Cardiac muscle cell (in vitro differentiated cells and primary cell): ENCODE results near the gene C5AR2. TPM values are rescaled to one million over a fixed set of nuclear protein-coding genes. Genes with fewer than 3 reads are reported as not detected.
A peak's percentile ranks its signal among the peaks of the same experiment; 100 is the strongest.
"Not testable (repeated sequence)": the region's sequence is repeated elsewhere in the genome, so short reads cannot be mapped to it uniquely, and the experiment has no call there.

Experiments
- DNase-seq, 2 donors: peaks; one replicate each; pipeline versions ENCODE4 v3.0.0 to v3.0.0-alpha.2; 2010 to 2017; ENCODE audit warnings: low read depth in 1 of 2, low spot score in 1 of 2
- H3K27ac ChIP-seq: fragments of 200-600 bp; sonication (generic); 2 replicates; pipeline ENCODE4 v1.5.1; 2016
- H3K27me3 ChIP-seq: fragments of 200-600 bp; sonication (generic); 2 replicates; pipeline ENCODE4 v1.6.0; 2016; ENCODE audit warnings: control low read depth
- H3K36me3 ChIP-seq: fragments of 200-600 bp; sonication (generic); 2 replicates; pipeline ENCODE4 v1.5.1; 2016; ENCODE audit warnings: control low read depth
- H3K4me1 ChIP-seq: fragments of 200-600 bp; sonication (generic); 2 replicates; pipeline ENCODE4 v1.8.1; 2017; ENCODE audit warnings: low read depth, mild to moderate bottlenecking, mixed run types
- H3K4me3 ChIP-seq: fragments of 200-600 bp; sonication (generic); 2 replicates; pipeline ENCODE4 v1.5.1; 2016; ENCODE audit warnings: mild to moderate bottlenecking
- H3K9me3 ChIP-seq: fragments of 200-600 bp; sonication (generic); 2 replicates; pipeline ENCODE4 v1.5.1; 2017; ENCODE audit warnings: low read depth, mild to moderate bottlenecking, control low read depth
- CTCF ChIP-seq: IDR thresholded peaks from 2 replicates; pipeline ENCODE4 v1.5.1; 2012; ENCODE audit warnings: low read depth, mild to moderate bottlenecking, low read length
- polyA plus RNA-seq: library from polyadenylated mRNA; unstranded; fragments of >200 nt; fragmentation: Nextera tagmentation; extraction: Ambion mirVana; gene quantifications from 2 replicates; pipeline ENCODE4 v1.2.1, GENCODE V29; 2016
- total RNA-seq: library from RNA; depleted of rRNA; stranded (reverse); fragments of >200 nt; gene quantifications from 2 replicates; pipeline ENCODE4 v1.2.3, GENCODE V29; 2016

The C5AR2 gene
- total and polyA plus RNA-seq, 2 experiments from 2014 or later: not detected

DNA sequence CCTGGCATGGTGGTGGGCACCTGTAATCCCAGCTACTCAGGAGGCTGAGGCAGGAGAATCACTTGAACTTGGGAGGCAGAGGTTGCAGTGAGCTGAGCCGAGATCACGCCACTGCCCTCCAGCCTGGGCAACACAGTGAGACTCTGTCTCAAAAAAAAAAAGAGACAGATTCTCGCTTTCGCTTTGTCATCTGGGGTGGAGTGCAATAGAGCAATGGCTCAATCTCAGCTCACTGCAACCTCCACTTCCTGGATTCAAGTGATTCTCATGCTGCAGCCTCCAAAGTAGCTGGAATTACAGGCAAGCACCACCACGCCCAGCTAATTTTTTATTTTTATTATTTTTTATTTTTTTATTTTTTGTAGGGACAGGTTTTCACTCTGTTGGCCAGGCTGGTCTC lies 56.7 kb downstream of the C5AR2 start:
- not testable (repeated sequence) for H3K9me3 ChIP-seq, H3K4me3 ChIP-seq, H3K27me3 ChIP-seq, H3K4me1 ChIP-seq, DNase-seq, H3K36me3 ChIP-seq, H3K27ac ChIP-seq

DNA sequence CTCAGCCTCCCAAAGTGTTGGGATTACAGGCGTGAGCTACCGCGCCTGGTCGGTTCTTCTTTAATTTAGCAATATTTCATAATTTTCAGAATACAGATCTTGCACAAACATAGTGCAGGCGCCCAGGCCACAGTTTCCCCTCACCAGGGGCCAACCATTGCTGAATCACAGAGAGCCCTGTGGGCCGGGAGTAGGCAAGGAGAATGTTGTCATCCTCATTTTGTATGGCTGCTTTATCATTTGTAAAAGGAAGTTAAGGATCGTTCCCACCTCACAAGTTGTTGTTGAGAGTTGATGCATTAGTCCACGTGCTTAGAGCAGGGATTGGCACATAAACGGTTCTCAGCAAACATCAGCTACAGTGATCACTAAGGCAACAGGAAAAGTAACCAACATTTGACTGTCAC lies 57.2 kb downstream of the C5AR2 start:
- Histone ChIP-seq H3K4me3 (no peak overlapping the region), H3K27me3 (no peaks in the 10 kb centered on the region), H3K27ac (no peak overlapping the region), H3K4me1 (no peaks in the 10 kb centered on the region), H3K9me3 (no peaks in the 10 kb centered on the region), H3K36me3 (no peaks in the 10 kb centered on the region)
- no peak for TF ChIP-seq CTCF
- peak in 1 of 2 donors; percentile 18 for DNase-seq

DNA sequence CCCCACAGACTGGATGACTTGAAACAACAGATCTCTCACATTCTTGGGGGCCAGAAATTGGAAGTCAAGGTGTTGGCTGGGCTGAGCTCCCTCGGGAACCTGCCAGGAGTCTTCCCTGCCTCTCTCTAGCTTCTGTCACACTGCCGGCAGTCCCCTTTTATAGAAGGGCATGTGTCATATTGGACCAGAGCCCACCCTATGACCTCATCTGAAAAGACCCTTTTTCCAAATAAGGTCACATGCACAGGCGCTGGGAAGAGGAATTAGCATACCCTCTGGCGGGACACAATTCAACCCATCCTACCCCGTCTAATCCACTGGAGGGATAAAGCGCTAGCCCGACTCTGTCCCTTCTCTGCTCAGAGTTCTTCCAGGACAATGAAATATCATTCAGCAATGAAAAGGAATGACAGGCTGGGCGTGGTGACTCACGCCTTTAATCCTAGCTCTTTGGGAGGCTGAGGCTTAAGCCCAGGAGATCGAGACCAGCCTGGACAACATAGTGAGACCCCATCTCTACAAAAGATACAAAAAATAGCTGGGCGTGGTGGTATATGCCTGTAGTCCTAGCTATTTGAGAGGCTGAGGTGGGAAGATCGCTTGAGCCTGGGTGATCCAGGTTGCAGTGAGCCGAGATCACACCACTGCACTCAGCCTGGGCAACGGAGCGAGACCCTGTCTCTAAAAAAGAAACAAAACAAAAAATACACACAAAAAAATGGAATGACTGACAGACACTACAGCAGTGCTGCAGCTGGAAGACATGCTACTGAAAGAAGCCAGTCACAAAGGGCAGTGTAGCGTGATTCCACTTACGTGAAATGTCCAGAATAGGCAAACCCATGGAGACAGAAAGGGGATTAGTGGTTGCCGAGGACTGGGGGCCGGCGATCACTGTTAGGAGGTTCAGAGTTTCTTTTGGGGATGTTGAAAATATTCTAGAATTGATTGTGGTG lies 58.8 kb downstream of the C5AR2 start:
- Histone ChIP-seq H3K4me3 (no peak overlapping the region), H3K27ac (no peak overlapping the region), H3K27me3 (no peaks in the 10 kb centered on the region), H3K9me3 (no peaks in the 10 kb centered on the region), H3K36me3 (no peaks in the 10 kb centered on the region), H3K4me1 (no peaks in the 10 kb centered on the region)
- no peak for TF ChIP-seq CTCF
- DNase-seq: no peak

GRCh38 chr19:47391510-47392223 lies 59.7 kb downstream of the C5AR2 start:
- Histone ChIP-seq H3K4me3 (no peak overlapping the region), H3K27me3 (no peaks in the 10 kb centered on the region), H3K9me3 (no peaks in the 10 kb centered on the region), H3K4me1 (no peaks in the 10 kb centered on the region), H3K27ac (no peak overlapping the region), H3K36me3 (no peaks in the 10 kb centered on the region)
- DNase-seq: peak; percentile 77 to 79
- peak; percentile 93 for TF ChIP-seq CTCF

Other genes starting within 250 kb of the C5AR2 start
- gene ZC3H4, start 218.4 kb upstream of the C5AR2 start, total RNA-seq: 23.2 and 34.6 TPM in 2 replicates
- gene ZC3H4, start 218.4 kb upstream of the C5AR2 start, polyA plus RNA-seq: 4.2 and 5.0 TPM in 2 replicates
- gene SAE1, start 201.3 kb upstream of the C5AR2 start, total RNA-seq: 128 and 148 TPM in 2 replicates
- 171 and 213 TPM in 2 replicates for gene SAE1, start 201.3 kb upstream of the C5AR2 start, polyA plus RNA-seq
- gene BBC3, start 101.0 kb upstream of the C5AR2 start, total RNA-seq: 19.1 and 21.5 TPM in 2 replicates
- 12.9 and 19.2 TPM in 2 replicates for gene BBC3, start 101.0 kb upstream of the C5AR2 start, polyA plus RNA-seq
- gene CCDC9, start 75.7 kb upstream of the C5AR2 start, total RNA-seq: 13.8 and 22.5 TPM in 2 replicates
- gene CCDC9, start 75.7 kb upstream of the C5AR2 start, polyA plus RNA-seq: 16.3 and 21.9 TPM in 2 replicates
- 1.5 and 4.8 TPM in 2 replicates for gene INAFM1, start 57.3 kb upstream of the C5AR2 start, total RNA-seq
- gene INAFM1, start 57.3 kb upstream of the C5AR2 start, polyA plus RNA-seq: 2.8 and 5.8 TPM in 2 replicates
- gene C5AR1, start 22.3 kb upstream of the C5AR2 start, total RNA-seq: not detected in 2 replicates
- gene C5AR1, start 22.3 kb upstream of the C5AR2 start, polyA plus RNA-seq: not detected in 2 replicates
- gene DHX34, start 17.1 kb downstream of the C5AR2 start, total RNA-seq: 29.1 and 33.7 TPM in 2 replicates
- gene DHX34, start 17.1 kb downstream of the C5AR2 start, polyA plus RNA-seq: 16.1 and 18.2 TPM in 2 replicates
- 83.7 and 108 TPM in 2 replicates for gene MEIS3, start 87.4 kb downstream of the C5AR2 start, total RNA-seq
- 82.8 and 114 TPM in 2 replicates for gene MEIS3, start 87.4 kb downstream of the C5AR2 start, polyA plus RNA-seq
- gene SLC8A2, start 139.7 kb downstream of the C5AR2 start, total RNA-seq: 3.7 and 4.6 TPM in 2 replicates
- gene SLC8A2, start 139.7 kb downstream of the C5AR2 start, polyA plus RNA-seq: 0.67 and 0.99 TPM in 2 replicates
- 10.2 and 10.4 TPM in 2 replicates for gene KPTN, start 152.0 kb downstream of the C5AR2 start, total RNA-seq
- 15.5 and 20.6 TPM in 2 replicates for gene KPTN, start 152.0 kb downstream of the C5AR2 start, polyA plus RNA-seq
- 62.5 and 108 TPM in 2 replicates for gene NAPA, start 182.9 kb downstream of the C5AR2 start, total RNA-seq
- 123 and 173 TPM in 2 replicates for gene NAPA, start 182.9 kb downstream of the C5AR2 start, polyA plus RNA-seq
- 0.49 TPM in 1 of 2 replicates, not detected in the other for gene ZNF541, start 241.0 kb downstream of the C5AR2 start, total RNA-seq
- not detected in 2 replicates for gene ZNF541, start 241.0 kb downstream of the C5AR2 start, polyA plus RNA-seq